GM23248 (cell line): ENCODE results near the gene GALNT7.

Source experiments
- EZH2 ChIP-seq: fragments of 200-600 bp; sonication (generic); IDR thresholded peaks from 2 replicates; pipeline ENCODE4 v1.6.1; 2018; ENCODE audit warnings: antibody characterized with exemption, mild to moderate bottlenecking; ENCODE audit not compliant: insufficient read depth, poor library complexity, severe bottlenecking
- EZH2phosphoT487 ChIP-seq: fragments of 200-600 bp; sonication (generic); IDR thresholded peaks from 2 replicates; pipeline ENCODE4 v1.6.1; 2018; ENCODE audit warnings: antibody characterized with exemption, moderate library complexity, mild to moderate bottlenecking, low read depth; ENCODE audit not compliant: insufficient read depth

DNA sequence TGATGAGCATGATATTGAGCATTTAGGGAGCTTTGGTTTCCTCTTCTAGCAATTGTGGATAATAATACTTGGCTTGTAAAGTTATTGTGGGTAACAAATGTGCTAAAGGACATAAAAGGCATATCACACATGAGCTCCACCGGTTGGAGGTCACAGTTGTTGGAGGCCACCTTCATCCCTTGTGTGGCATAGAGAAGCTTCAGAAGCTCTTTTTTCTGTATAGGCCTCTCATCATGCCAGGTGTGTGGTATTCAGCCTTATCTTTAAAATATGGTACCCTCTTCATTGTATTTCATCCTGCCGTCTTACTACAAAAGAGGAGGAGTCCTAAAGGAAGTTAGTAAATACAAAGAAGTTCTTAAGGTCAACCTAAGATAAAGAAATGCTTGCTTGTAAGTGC lies 99.1 kb downstream of the GALNT7 start:
- no peak for TF ChIP-seq EZH2phosphoT487
- no peak for TF ChIP-seq EZH2
